ENCODE measurements around the gene SH3PXD2B. TPM values are rescaled to one million over a fixed set of nuclear protein-coding genes. Genes with fewer than 3 reads are reported as not detected.

The SH3PXD2B gene
- total RNA-seq, 6 donors from 2014 or later, result 17.1 to 55.5 (median 43.2) TPM

DNA sequence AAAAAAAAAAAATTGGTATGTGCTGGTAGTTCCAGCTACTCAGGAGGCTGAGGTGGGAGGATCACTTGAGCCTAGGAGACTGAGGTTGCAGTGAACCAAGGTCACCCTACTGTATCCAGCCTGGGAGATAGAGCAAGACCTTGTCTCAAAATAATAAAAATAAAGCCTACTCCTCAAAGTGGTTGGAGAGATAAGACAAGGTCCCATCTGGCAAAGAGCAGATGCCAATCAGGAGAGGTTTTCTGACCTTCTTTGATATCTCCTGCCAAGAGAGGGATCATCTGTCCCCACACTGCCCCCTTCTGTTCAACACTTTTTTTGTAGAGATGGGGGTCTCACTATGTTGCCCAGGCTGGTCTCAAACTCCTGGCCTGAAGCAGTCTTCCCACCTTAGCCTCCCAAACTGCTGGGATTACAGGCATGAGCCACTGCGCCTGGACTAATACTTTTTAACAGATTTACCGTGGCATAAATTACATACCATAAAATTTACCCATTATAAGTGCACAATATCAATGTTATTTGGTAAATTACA lies 64.7 kb downstream of the SH3PXD2B start:
- peaks cover 0 to 21% (median 0%) of the 10 kb centered on the region in 4 donors for H3K36me3 ChIP-seq
- no peak for ATAC-seq (ENCODE audit: low FRiP score in 2 of 2)
- 50 to 76% methylated on average over 2 of the region's 2 CpGs for WGBS, 2 donors

DNA sequence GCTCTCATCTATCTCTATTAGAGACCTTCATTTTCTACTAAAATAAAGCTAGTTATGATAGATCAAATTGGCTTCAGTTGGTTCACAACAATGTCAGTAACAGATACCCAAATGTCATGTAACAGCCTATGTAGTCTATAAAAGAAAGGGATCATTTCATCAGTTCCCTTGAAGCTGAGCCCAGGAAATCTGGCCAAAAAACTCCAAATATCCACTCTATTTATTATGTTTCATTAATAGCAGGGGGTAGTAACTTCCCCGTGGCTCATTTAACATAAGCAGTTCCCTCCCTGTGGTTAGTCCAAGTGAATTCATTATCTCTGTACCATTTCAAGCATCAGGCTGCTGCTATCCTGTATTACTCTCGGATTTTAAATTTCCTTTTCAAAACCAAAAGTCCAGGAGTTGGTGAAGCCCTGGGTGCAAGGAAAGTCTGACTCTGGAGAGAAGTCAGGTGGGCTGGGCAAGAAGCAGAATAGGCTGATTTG lies 66.0 kb downstream of the SH3PXD2B start:
- no peak for ATAC-seq (ENCODE audit: low FRiP score in 2 of 2)
- no peaks in the 10 kb centered on the region for H3K4me1 ChIP-seq
- H3K9me3 ChIP-seq, result no peaks in the 10 kb centered on the region
- no peak overlapping the region for H3K27ac ChIP-seq
- no peaks in the 10 kb centered on the region for H3K27me3 ChIP-seq
- no peak for DNase-seq
- TF ChIP-seq EP300 (IDR thresholded peaks at IDR 0.05), result no peak
- TF ChIP-seq, protein P1, sequence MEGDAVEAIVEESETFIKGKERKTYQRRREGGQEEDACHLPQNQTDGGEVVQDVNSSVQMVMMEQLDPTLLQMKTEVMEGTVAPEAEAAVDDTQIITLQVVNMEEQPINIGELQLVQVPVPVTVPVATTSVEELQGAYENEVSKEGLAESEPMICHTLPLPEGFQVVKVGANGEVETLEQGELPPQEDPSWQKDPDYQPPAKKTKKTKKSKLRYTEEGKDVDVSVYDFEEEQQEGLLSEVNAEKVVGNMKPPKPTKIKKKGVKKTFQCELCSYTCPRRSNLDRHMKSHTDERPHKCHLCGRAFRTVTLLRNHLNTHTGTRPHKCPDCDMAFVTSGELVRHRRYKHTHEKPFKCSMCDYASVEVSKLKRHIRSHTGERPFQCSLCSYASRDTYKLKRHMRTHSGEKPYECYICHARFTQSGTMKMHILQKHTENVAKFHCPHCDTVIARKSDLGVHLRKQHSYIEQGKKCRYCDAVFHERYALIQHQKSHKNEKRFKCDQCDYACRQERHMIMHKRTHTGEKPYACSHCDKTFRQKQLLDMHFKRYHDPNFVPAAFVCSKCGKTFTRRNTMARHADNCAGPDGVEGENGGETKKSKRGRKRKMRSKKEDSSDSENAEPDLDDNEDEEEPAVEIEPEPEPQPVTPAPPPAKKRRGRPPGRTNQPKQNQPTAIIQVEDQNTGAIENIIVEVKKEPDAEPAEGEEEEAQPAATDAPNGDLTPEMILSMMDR (IDR thresholded peaks at IDR 0.05), result no peak
- TF ChIP-seq POLR2AphosphoS5 (IDR thresholded peaks at IDR 0.05), result no peak
- no peak for TF ChIP-seq POLR2A (IDR thresholded peaks at IDR 0.05)
- H3K4me3 ChIP-seq, result no peak overlapping the region
- H3K36me3 ChIP-seq, result peaks cover 0 to 13% (median 3%) of the 10 kb centered on the region in 4 donors
- WGBS, 2 donors, result 74 to 79% methylated on average over 2 of the region's 2 CpGs

More for the DNA sequence above, 64.7 kb downstream of the SH3PXD2B start:
- no peaks in the 10 kb centered on the region for H3K4me1 ChIP-seq
- TF ChIP-seq, protein P1 (IDR thresholded peaks at IDR 0.05), result no peak
- no peak for TF ChIP-seq POLR2A (IDR thresholded peaks at IDR 0.05)
- no peak for TF ChIP-seq EP300 (IDR thresholded peaks at IDR 0.05)
- no peak for TF ChIP-seq POLR2AphosphoS5 (IDR thresholded peaks at IDR 0.05)
- no peaks in the 10 kb centered on the region for H3K27me3 ChIP-seq
- no peak for DNase-seq
- no peak overlapping the region for H3K27ac ChIP-seq
- no peak overlapping the region for H3K4me3 ChIP-seq
- H3K9me3 ChIP-seq, result no peaks in the 10 kb centered on the region

DNA sequence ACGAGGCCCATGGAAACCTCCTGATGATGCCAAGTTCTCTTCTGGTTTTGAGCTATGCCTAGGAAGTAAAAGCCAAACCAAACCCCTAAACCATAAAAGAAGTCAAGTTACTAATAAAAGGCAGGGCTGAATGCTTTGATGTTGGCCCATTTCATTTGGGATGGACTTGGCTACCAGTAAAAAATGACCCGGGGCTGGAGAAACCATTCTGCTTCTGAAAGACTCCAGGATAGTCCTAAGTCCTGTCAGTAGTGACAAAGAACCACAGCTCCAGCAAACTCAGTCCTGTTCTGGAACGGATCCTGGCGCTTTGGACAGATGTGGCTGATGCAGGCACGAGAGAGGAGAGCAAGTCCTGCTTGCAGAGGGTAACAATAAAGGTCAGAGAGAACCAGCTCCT lies 68.6 kb downstream of the SH3PXD2B start:
- Histone ChIP-seq H3K4me3 (no peak overlapping the region), H3K9me3 (no peaks in the 10 kb centered on the region), H3K36me3 (peaks cover 0 to 22% (median 8%) of the 10 kb centered on the region in 4 donors), H3K4me1 (peaks cover 0 to 7% (median 0%) of the 10 kb centered on the region in 4 donors), H3K27me3 (no peaks in the 10 kb centered on the region), H3K27ac (no peak overlapping the region)
- WGBS, 2 donors, result 82 to 91% methylated on average over 4 to 5 of the region's 5 CpGs
- no peak for DNase-seq
- no peak for ATAC-seq (ENCODE audit: low FRiP score in 2 of 2)
- TF ChIP-seq POLR2AphosphoS5 (IDR thresholded peaks at IDR 0.05) (no peak), POLR2A (IDR thresholded peaks at IDR 0.05) (no peak), EP300 (IDR thresholded peaks at IDR 0.05) (no peak)
- TF ChIP-seq, protein P1 (IDR thresholded peaks at IDR 0.05), result no peak

DNA sequence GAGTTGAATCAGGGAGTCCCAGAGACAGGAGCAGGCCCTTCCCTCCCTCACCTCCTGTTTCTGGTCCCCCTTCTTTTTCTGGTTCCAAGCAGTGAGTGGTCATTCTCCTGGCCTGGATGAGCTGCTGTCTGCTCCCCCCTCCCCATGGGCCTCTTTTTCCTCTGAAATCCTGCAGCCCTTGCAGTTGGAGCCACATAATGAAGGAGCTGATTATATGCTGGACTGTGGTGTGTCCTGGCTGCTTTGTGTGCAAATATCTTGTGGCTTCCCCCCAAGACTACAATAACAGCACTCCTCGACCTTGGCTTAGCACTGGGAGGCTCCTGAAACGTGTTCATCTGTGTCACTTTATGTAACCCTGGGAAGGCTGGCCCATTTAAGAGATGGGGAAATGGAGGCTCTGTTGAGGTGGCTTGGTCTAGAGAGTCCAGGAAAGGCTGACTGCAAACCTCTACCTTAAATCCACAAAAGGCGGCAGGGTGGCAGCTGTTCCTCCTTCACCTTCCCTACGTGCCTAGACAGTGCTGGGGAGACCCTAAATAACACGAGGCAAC lies 69.2 kb downstream of the SH3PXD2B start:
- ATAC-seq (ENCODE audit: low FRiP score in 2 of 2), result no peak
- Histone ChIP-seq H3K36me3 (peaks cover 0 to 24% (median 8%) of the 10 kb centered on the region in 4 donors), H3K27me3 (no peaks in the 10 kb centered on the region), H3K9me3 (no peaks in the 10 kb centered on the region), H3K27ac (no peak overlapping the region), H3K4me3 (no peak overlapping the region), H3K4me1 (peaks cover 0 to 7% (median 0%) of the 10 kb centered on the region in 4 donors)
- WGBS, 2 donors, result 93 to 100% methylated on average over 3 to 5 of the region's 5 CpGs
- no peak for DNase-seq
- TF ChIP-seq POLR2A (IDR thresholded peaks at IDR 0.05), result no peak
- TF ChIP-seq, protein P1 (IDR thresholded peaks at IDR 0.05), result no peak
- no peak for TF ChIP-seq POLR2AphosphoS5 (IDR thresholded peaks at IDR 0.05)
- no peak for TF ChIP-seq EP300 (IDR thresholded peaks at IDR 0.05)

All from upper lobe of left lung (tissue), 6 donors.